Loucy (cell line): ENCODE measurements around the gene FOXB1.

Experiments
- H2AFZ ChIP-seq: fragments of 200-600 bp; sonication (generic); 2 replicates; pipeline ENCODE4 v1.6.0; 2016; ENCODE audit warnings: antibody characterized with exemption, mild to moderate bottlenecking, low read length, moderate library complexity
- H3F3A ChIP-seq: fragments of 200-600 bp; 2 replicates; pipeline ENCODE4 v1.6.0; 2016; ENCODE audit warnings: antibody characterized with exemption, low read depth, mild to moderate bottlenecking
- H3K27me3 ChIP-seq: fragments of 200-600 bp; sonication (generic); 2 replicates; pipeline ENCODE4 v1.6.1; 2014; ENCODE audit warnings: low read length, mild to moderate bottlenecking; ENCODE audit not compliant: insufficient read depth, poor library complexity, severe bottlenecking
- H3K36me3 ChIP-seq: fragments of 200-600 bp; sonication (generic); 2 replicates; pipeline ENCODE4 v1.6.1; 2016; ENCODE audit warnings: low read length; ENCODE audit not compliant: insufficient read depth
- H3K4me1 ChIP-seq: fragments of 200-600 bp; sonication (generic); 2 replicates; pipeline ENCODE4 v1.5.1; 2014; ENCODE audit warnings: low read length, mild to moderate bottlenecking; ENCODE audit not compliant: insufficient read depth, poor library complexity, severe bottlenecking
- H3K4me2 ChIP-seq: fragments of 200-600 bp; sonication (generic); 2 replicates; pipeline ENCODE4 v1.6.0; 2014; ENCODE audit warnings: antibody characterized with exemption, low read length, low read depth, mild to moderate bottlenecking; ENCODE audit not compliant: poor library complexity, severe bottlenecking
- H3K4me3 ChIP-seq: fragments of 200-600 bp; sonication (generic); 2 replicates; pipeline ENCODE4 v1.5.1; 2014; ENCODE audit warnings: low read length, mild to moderate bottlenecking, mixed read lengths; ENCODE audit not compliant: poor library complexity, severe bottlenecking
- H3K79me2 ChIP-seq: fragments of 200-600 bp; sonication (generic); 2 replicates; pipeline ENCODE4 v1.6.1; 2014; ENCODE audit warnings: low read length; ENCODE audit not compliant: insufficient read depth
- H3K9ac ChIP-seq: fragments of 200-600 bp; sonication (generic); 2 replicates; pipeline ENCODE4 v1.6.0; 2014; ENCODE audit warnings: mild to moderate bottlenecking, low read depth, low read length, moderate library complexity; ENCODE audit not compliant: poor library complexity, severe bottlenecking
- H3K9me2 ChIP-seq: fragments of 200-600 bp; sonication (generic); replicated peaks from 2 replicates; pipeline ENCODE4 v1.6.1; 2016; ENCODE audit warnings: low read depth, low read length, mixed read lengths
- H3K9me3 ChIP-seq: fragments of 200-600 bp; sonication (generic); 2 replicates; pipeline ENCODE4 v1.6.1; 2014; ENCODE audit warnings: mild to moderate bottlenecking, antibody characterized with exemption, low read length, low read depth; ENCODE audit not compliant: insufficient read depth
- H4K20me1 ChIP-seq: fragments of 200-600 bp; sonication (generic); 2 replicates; pipeline ENCODE4 v1.6.0; 2014; ENCODE audit warnings: antibody characterized with exemption, low read length, mild to moderate bottlenecking; ENCODE audit not compliant: insufficient read depth, poor library complexity, severe bottlenecking
- EZH2phosphoT487 ChIP-seq: fragments of 200-600 bp; IDR thresholded peaks from 2 replicates; pipeline ENCODE4 v1.6.1; 2018; ENCODE audit warnings: antibody characterized with exemption, mild to moderate bottlenecking, moderate library complexity, borderline replicate concordance
- TF ChIP-seq, protein P1 (sequence below): fragments of 200-600 bp; sonication (generic); conservative IDR thresholded peaks from 2 replicates; pipeline ENCODE4 v1.5.1; 2014; ENCODE audit warnings: mild to moderate bottlenecking, antibody characterized with exemption, low read length

FOXB1 gene

DNA sequence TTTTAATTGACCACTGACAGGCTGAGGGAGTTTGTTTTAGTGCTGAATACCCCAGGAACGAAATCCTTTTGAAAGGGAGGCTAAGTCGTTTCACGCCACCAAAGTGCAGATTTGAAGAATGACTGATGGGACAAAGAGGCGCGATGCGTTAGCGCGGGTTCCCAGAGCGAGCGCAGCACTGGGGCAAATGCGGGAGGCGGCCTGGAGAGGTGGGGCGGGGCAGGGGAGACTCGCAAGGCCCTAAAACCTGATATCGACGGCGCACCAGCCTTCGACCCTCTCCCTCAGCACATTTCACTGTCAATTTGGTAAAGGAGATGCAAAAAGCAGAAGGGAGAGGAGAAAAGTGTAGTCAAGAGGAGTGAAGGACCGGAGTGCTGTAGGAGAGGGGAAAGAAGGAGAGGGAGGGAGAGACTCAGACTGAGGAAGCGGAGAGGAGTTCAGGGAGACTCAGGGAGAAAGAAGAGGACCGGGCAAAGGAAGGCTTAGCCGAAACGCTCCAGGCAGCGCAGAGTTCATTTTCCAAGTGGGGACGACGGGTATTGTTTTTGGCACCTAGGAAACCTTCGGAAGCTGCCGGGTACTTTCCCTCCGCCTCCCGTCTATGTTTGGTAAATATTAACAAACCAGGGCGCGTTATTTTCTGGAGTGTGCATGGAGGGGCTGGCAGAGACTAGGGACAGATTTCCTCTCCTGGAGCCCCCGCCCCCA is 3.8 kb upstream of the FOXB1 start:
- Histone ChIP-seq H3K9me3 (no peaks in the 10 kb centered on the region), H3K79me2 (no peaks in the 10 kb centered on the region), H3K4me2 (no peak overlapping the region), H3K36me3 (no peaks in the 10 kb centered on the region), H3K4me1 (peaks cover 4% of the 10 kb centered on the region), H4K20me1 (no peaks in the 10 kb centered on the region), H3F3A (no peaks in the 10 kb centered on the region), H3K4me3 (no peak overlapping the region), H2AFZ (no peak overlapping the region), H3K27me3 (no peaks in the 10 kb centered on the region), H3K9me2 (no peaks in the 10 kb centered on the region), H3K9ac (no peak overlapping the region)
- TF ChIP-seq EZH2phosphoT487 = no peak
- TF ChIP-seq, protein P1, sequence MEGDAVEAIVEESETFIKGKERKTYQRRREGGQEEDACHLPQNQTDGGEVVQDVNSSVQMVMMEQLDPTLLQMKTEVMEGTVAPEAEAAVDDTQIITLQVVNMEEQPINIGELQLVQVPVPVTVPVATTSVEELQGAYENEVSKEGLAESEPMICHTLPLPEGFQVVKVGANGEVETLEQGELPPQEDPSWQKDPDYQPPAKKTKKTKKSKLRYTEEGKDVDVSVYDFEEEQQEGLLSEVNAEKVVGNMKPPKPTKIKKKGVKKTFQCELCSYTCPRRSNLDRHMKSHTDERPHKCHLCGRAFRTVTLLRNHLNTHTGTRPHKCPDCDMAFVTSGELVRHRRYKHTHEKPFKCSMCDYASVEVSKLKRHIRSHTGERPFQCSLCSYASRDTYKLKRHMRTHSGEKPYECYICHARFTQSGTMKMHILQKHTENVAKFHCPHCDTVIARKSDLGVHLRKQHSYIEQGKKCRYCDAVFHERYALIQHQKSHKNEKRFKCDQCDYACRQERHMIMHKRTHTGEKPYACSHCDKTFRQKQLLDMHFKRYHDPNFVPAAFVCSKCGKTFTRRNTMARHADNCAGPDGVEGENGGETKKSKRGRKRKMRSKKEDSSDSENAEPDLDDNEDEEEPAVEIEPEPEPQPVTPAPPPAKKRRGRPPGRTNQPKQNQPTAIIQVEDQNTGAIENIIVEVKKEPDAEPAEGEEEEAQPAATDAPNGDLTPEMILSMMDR = no peak

DNA sequence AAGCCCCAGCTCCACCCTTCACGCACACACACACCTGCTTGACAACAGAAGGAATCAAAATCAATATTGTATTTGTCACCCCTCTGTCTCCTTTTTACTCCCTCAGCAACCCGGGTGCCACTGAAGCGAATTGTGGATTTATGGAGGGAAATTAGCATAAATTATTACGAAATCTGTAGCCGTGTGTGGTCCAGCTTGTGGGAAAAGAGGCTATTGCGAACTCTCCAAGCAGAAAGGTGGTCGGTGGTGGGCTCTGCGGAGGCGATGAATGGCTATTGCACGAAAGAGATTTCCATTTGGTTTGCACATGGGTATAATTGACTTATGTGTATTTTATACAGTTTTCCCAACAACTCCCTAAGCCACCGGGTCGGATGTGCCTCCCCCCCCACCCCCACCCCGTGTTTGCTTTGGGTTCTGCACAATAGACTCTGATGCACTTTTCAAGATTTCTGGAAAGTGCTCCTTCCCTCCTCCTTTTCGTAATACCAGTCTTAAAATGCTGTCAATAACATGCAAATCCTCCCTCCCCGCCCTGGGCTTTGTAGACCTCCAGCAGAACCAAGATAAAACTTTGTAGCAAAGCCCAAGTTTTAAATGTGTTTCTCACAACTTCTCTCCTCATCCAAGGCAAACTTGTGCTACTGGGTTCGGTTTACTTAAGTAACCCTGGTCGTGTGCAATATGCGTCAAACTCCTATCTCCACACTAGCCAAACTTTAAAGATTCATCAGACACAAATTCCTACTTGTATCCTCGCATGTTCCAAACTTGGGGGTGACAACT is 3.1 kb upstream of the FOXB1 start:
- H3K4me2 ChIP-seq = no peak overlapping the region
- H3F3A ChIP-seq = no peaks in the 10 kb centered on the region
- H3K27me3 ChIP-seq = no peaks in the 10 kb centered on the region
- H3K36me3 ChIP-seq = no peaks in the 10 kb centered on the region
- H3K4me1 ChIP-seq = peaks cover 7% of the 10 kb centered on the region
- no peaks in the 10 kb centered on the region for H3K9me3 ChIP-seq
- no peak overlapping the region for H3K9ac ChIP-seq
- H2AFZ ChIP-seq = no peak overlapping the region
- H3K79me2 ChIP-seq = no peaks in the 10 kb centered on the region
- no peak for TF ChIP-seq EZH2phosphoT487
- TF ChIP-seq, protein P1 = no peak
- no peaks in the 10 kb centered on the region for H3K9me2 ChIP-seq
- no peaks in the 10 kb centered on the region for H4K20me1 ChIP-seq
- H3K4me3 ChIP-seq = no peak overlapping the region

DNA sequence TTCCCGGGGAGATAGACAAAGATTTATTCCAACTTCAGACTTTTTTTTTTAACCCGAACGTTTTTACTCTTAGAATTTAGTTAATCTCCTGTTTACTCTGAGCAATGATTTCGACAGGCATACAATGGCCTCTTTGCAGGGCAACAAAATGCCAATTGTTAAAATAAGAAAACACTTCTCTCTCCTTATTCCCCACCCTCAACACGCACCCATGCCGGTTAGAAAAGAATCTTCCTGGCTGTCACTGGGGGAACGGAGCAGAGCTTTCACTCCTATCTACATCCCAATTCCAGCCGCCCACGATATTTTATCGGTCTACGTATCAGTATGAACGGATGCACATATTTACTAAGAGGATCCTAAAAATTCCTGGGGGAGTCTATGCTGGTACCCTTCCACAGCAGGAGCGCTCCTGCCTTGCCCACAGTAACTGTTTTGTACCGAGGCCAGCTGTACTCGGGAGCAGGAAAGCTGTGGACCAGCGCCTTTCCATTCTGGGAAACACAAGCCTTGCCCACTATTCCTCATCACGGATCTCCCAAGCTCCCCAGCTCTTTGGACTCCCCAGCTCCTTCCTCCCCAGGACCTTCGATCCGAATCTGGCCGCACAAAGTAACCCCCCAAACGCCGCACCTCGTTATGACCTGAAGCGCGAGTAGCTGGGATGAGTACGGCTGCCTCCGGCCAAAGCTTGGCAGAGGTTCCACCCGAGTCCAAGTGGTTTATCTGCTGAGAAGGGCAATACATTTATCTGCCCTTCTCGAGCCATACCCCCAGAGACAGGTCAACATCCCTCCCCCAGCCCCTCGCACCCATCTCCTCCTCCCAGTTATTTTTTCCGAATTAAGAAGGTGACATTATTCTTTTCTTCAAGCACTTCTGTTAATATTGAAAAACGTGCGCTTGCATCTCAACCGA is 2.2 kb upstream of the FOXB1 start:
- TF ChIP-seq EZH2phosphoT487 = no peak
- TF ChIP-seq, protein P1 = no peak
- Histone ChIP-seq H3K9ac (no peak overlapping the region), H3K4me1 (peaks cover 15% of the 10 kb centered on the region), H3F3A (no peaks in the 10 kb centered on the region), H3K4me2 (no peak overlapping the region), H3K27me3 (no peaks in the 10 kb centered on the region), H3K36me3 (no peaks in the 10 kb centered on the region), H3K9me2 (no peaks in the 10 kb centered on the region), H4K20me1 (no peaks in the 10 kb centered on the region), H3K4me3 (no peak overlapping the region), H3K9me3 (no peaks in the 10 kb centered on the region), H2AFZ (no peak overlapping the region), H3K79me2 (no peaks in the 10 kb centered on the region)
